GM12891 (cell line): ENCODE results near the gene TLR10.

Source experiments
- DNase-seq: peaks from one replicate; pipeline ENCODE4 v3.0.0; 2011; ENCODE audit warnings: low spot score; ENCODE audit not compliant: insufficient read length
- FAIRE-seq: peaks from 2 replicates; lab custom pipeline; 2011; peaks lifted over from hg19 to GRCh38; lab: Jason Lieb, UNC
- PAX5 ChIP-seq: IDR thresholded peaks from 2 replicates; pipeline ENCODE4 v1.6.1; 2011; ENCODE audit warnings: low read length, moderate library complexity, mild to moderate bottlenecking; ENCODE audit not compliant: insufficient read depth, severe bottlenecking
- POLR2A ChIP-seq: IDR thresholded peaks from 2 replicates; pipeline ENCODE4 v1.6.1; 2011; ENCODE audit warnings: low read depth, low read length, control low read depth
- POLR2AphosphoS5 ChIP-seq: IDR thresholded peaks from 2 replicates; pipeline ENCODE4 v1.6.1; 2011; ENCODE audit warnings: low read depth, low read length, control low read depth
- POU2F2 ChIP-seq: IDR thresholded peaks from 2 replicates; pipeline ENCODE4 v1.6.1; 2011; ENCODE audit warnings: low read depth, mild to moderate bottlenecking, control low read depth, low read length, moderate library complexity
- SPI1 ChIP-seq: IDR thresholded peaks from 2 replicates; pipeline ENCODE4 v1.6.1; 2011; ENCODE audit warnings: low read depth, low read length, control low read depth
- TAF1 ChIP-seq: IDR thresholded peaks from 2 replicates; pipeline ENCODE4 v1.6.1; 2011; ENCODE audit warnings: low read depth, low read length, control low read depth

Gene TLR10

GRCh38 chr4:38802561-38803355, 20.0 kb upstream of the TLR10 start:
- no peak for DNase-seq
- TF ChIP-seq POLR2AphosphoS5 (0 out of 2 replicates have a peak, but pooled peaks have one; percentile 24), SPI1 (no peak)
- peak; percentile 87 for FAIRE-seq

DNA sequence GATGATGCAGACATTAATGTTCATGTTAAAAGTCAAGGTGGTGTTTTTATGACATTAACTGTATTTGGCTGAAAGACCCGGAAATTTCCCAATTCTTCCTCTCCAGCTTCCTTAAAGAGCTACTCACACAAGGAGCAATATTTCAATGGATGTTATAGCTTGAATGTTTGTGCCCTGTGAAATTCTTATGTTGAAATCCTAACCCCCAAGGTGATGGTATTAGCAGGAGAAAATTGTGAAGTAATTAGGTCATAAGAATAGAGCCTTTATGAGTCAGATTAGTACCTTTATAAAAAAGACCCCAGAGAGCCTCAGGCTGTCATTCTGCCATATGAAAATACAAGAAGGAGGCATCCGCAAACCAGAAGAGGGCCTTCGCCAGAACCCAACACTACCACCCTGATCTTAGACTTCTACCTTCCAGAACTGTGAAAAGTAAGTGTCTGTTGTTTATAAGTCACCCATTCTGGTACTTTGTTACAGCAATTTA, 18.2 kb upstream of the TLR10 start:
- DNase-seq = no peak
- FAIRE-seq = no peak
- TF ChIP-seq TAF1 (no peak), POLR2AphosphoS5 (no peak), POU2F2 (no peak)

GRCh38 chr4:38800366-38800765, 17.6 kb upstream of the TLR10 start:
- no peak for TF ChIP-seq POU2F2
- no peak for TF ChIP-seq TAF1
- no peak for TF ChIP-seq SPI1
- TF ChIP-seq POLR2A = no peak; the same call in 1 of the 2 replicates
- no peak for TF ChIP-seq PAX5
- TF ChIP-seq POLR2AphosphoS5 = no peak
- DNase-seq = no peak
- FAIRE-seq = no peak

DNA sequence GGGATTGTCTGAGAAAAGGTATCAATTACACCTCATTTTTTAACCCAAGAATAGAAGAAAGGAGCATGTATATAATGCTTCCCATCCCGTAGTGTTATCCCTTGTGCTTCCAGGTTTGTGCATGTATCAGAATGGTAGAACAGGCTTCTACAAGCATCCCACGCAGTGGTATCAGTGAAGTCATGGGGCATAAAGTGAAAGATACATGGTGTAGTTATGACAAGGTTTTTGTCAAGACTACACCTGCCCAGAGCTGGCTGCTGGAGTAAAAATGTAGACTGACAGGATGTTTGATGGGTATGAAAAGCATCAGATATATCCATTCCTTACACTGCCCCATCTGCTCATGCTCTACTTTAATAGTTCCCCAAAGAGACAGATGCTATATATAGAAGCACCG, 12.3 kb upstream of the TLR10 start:
- TF ChIP-seq PAX5 = no peak
- TF ChIP-seq TAF1 = no peak
- no peak for TF ChIP-seq POLR2AphosphoS5
- TF ChIP-seq POLR2A = no peak
- no peak for TF ChIP-seq SPI1
- TF ChIP-seq POU2F2 = no peak

GRCh38 chr4:38794051-38794450, 11.3 kb upstream of the TLR10 start:
- TF ChIP-seq TAF1 (no peak), POLR2A (no peak), PAX5 (no peak), POLR2AphosphoS5 (no peak)
- no peak for DNase-seq
- FAIRE-seq = no peak

More for the DNA sequence above, 12.3 kb upstream of the TLR10 start:
- DNase-seq (no peak), FAIRE-seq (peak; percentile 70)

DNA sequence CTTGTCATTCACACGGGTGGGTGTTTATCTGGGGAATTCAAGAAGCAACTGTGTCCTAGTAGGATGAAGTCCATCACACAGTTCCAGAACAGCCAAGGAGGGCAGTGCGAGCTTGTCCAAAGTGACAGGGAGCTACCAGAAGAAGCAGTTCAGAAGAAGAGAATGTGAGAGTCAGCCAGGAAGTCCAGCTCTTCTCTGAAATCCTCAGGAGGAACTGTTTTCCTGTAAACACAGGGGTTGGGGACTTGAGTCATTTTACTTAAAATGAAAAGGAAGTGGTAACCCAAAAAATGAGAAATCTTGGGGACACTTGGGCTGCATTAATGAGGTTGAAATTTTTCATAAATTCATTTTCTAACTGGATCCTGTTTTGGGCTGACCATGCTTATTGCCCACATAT, 8.2 kb upstream of the TLR10 start:
- no peak for DNase-seq
- TF ChIP-seq POLR2AphosphoS5 = no peak
- no peak for TF ChIP-seq PAX5
- no peak for TF ChIP-seq TAF1
- TF ChIP-seq POU2F2 = no peak
- no peak for TF ChIP-seq SPI1
- TF ChIP-seq POLR2A = no peak
- peak; percentile 76 for FAIRE-seq

DNA sequence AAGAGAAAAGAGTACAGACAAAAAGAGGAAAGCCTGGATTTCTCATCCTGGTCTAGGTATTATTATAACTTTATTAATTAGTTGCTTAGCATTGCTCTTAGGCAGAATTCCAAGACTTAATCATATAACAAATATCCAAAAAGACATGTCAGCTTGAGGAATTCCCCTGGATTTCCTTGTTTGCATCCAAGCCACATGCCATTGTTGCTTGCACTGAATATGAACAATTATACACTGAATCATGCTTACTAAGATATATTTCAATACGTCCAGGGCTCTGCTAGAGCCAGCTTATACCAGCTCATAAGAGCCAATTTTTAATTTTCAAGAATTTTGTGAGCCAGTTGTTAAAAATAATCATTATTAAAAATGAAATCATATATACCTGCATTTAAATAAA, 5.5 kb upstream of the TLR10 start:
- TF ChIP-seq SPI1 (no peak), POLR2AphosphoS5 (no peak), TAF1 (no peak), POLR2A (no peak), PAX5 (no peak), POU2F2 (no peak)
- FAIRE-seq (no peak), DNase-seq (no peak)

GRCh38 chr4:38787693-38788092, 4.9 kb upstream of the TLR10 start:
- FAIRE-seq (no peak), DNase-seq (no peak)
- no peak for TF ChIP-seq POLR2A
- no peak for TF ChIP-seq PAX5
- TF ChIP-seq POLR2AphosphoS5 = no peak
- no peak for TF ChIP-seq TAF1
- no peak for TF ChIP-seq POU2F2
- peak; percentile 28; the same call in 1 of the 2 replicates for TF ChIP-seq SPI1

GRCh38 chr4:38785901-38786402, 3.2 kb upstream of the TLR10 start:
- FAIRE-seq = peak; percentile 71
- DNase-seq = no peak
- TF ChIP-seq POLR2A (no peak), POLR2AphosphoS5 (no peak), PAX5 (no peak), SPI1 (peak; percentile 85)

DNA sequence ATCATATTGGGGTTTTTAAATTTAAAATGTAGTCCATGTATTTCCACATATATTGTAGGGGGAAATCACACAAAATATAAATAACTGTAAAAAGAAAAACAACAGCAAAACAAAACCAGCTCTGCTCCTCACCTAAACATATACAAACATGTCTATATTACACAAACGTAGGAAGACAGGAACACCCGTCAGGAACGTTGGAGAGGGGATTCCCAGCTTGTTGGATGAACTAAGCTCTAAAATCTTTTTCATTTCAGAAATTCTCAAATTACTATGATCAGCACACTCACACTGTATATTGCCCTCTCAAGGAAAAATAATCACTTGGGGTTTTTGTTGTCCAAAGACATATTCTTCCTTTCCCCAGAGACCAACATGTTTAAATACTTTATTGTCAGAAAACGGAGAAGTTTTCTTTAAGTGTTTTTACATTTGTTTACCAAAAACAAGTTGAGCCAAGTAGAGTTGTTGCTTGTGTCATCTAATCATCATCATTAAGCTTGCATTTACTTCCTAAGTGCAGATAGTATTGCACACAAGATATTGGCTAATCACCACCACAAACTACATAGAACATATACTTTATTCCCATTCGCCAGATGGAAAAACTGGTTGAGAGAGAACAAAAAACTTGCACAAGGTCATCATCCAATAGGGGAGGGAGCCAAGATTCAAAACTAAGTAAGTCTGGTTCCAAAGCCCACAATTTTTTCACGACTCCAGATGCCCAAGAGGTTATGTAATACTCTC, 2.4 kb upstream of the TLR10 start:
- no peak for TF ChIP-seq POLR2A
- TF ChIP-seq SPI1 = no peak
- no peak for TF ChIP-seq TAF1
- TF ChIP-seq POU2F2 = no peak
- no peak for TF ChIP-seq POLR2AphosphoS5
- no peak for TF ChIP-seq PAX5
- no peak for DNase-seq
- peak; percentile 80 for FAIRE-seq
